NOMO-1 (cell line): ENCODE data around the gene HBA2.
"Not testable (repeated sequence)": the region's sequence is repeated elsewhere in the genome, so short reads cannot be mapped to it uniquely, and the experiment has no call there.

Experiments
- DNase-seq, 2 experiments: peaks; one replicate each; lab custom pipeline; 2025; ENCODE audit not compliant: unreplicated experiment in 2 of 2; lab: John Stamatoyannopoulos, UW

Gene HBA2

GRCh38 chr16:172374-172941, at the start of gene HBA2:
HBA2 (plus strand) TSS chr16:172876; CDS start chr16:172913, 37 bp downstream.
- DNase-seq, result not testable (repeated sequence)

- DNase-seq, result not testable (repeated sequence)
These were observed 48.9 kb upstream of the HBA2 start for GRCh38 chr16:123558-124350.

- no peak for DNase-seq
These were observed 47.7 kb upstream of the HBA2 start for GRCh38 chr16:125011-125410.

DNA sequence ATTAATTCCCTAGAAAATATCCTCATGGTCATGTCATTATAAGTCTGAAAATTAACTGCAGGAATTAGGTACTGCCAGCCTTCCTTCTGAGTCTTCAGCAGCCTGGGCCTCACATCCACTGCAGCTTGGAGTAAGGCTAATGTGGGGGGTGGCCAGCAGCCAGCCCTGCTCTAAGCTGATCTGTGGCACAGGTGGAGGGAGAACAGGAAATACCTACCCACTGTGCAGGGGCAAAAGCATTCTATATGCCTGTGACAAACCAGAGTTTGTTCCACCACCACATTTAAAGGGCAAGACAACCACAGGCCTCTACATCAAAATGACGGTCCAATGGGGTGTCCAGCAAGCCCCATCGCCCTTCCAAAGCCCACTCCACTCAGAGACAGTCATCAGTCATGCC, 43.6 kb upstream of the HBA2 start:
- no peak for DNase-seq

GRCh38 chr16:130533-131173, 42.0 kb upstream of the HBA2 start:
- no peak for DNase-seq

GRCh38 chr16:132120-132519, 40.6 kb upstream of the HBA2 start:
- DNase-seq, result no peak

GRCh38 chr16:133716-134115, 39.0 kb upstream of the HBA2 start:
- no peak for DNase-seq

- DNase-seq, result no peak
These were observed 34.6 kb upstream of the HBA2 start for GRCh38 chr16:138049-138417.

GRCh38 chr16:140175-140857, 32.4 kb upstream of the HBA2 start:
- no peak for DNase-seq

DNA sequence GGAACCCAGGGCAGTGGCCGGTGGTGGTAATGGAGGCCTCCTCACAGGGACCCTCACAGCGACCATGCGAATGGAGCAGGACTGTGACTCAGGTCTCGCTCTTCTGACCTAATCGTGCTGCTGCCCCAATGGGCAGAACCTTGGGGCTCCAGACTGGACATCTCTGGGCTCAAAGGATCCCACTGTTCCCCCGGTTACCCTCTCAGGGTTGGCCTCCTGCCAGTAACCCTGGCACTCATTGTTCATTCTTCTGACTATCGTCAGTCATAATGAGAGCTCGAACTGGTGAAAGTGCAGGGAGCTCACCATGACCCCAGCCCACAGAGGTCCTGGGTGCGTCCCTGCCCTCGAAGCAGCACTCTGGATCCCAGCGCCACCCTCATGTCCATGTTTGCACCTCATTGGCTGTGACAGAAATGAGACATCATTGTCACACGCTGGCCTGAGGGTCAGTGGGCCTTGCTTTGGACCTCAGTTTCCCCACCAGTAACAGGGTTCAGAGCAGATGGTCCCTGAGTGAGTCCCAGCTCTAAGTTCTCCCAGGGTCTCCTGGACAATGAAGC, 30.2 kb upstream of the HBA2 start:
- DNase-seq, result no peak

GRCh38 chr16:143047-143446, 29.6 kb upstream of the HBA2 start:
- DNase-seq, result no peak

GRCh38 chr16:143456-143855, 29.2 kb upstream of the HBA2 start:
- no peak for DNase-seq

DNA sequence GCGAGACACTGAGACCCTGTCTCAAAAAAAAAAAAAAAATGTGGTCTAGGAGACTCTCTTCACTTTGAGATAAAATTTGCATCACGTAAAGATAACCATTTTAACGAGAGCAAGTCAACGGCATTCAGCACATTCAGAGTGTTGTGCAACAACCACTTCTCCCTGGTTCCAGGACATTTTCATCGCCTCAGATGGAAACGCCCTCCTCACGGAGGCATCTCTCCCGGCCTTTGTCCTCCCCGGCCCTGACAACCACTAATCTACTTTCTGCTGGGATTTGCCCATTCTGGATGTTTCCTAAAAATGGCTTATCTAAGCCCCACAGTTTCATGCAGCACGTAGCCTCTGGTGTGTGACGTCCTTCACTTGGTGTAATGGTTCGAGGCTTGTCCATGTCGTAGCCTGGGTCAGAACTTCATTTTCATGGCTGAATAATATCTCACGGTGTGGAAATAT, 27.9 kb upstream of the HBA2 start:
- DNase-seq, result no peak

GRCh38 chr16:146646-147045, 26.0 kb upstream of the HBA2 start:
- DNase-seq, result no peak

GRCh38 chr16:149024-149660, 23.5 kb upstream of the HBA2 start:
- DNase-seq, result no peak

DNA sequence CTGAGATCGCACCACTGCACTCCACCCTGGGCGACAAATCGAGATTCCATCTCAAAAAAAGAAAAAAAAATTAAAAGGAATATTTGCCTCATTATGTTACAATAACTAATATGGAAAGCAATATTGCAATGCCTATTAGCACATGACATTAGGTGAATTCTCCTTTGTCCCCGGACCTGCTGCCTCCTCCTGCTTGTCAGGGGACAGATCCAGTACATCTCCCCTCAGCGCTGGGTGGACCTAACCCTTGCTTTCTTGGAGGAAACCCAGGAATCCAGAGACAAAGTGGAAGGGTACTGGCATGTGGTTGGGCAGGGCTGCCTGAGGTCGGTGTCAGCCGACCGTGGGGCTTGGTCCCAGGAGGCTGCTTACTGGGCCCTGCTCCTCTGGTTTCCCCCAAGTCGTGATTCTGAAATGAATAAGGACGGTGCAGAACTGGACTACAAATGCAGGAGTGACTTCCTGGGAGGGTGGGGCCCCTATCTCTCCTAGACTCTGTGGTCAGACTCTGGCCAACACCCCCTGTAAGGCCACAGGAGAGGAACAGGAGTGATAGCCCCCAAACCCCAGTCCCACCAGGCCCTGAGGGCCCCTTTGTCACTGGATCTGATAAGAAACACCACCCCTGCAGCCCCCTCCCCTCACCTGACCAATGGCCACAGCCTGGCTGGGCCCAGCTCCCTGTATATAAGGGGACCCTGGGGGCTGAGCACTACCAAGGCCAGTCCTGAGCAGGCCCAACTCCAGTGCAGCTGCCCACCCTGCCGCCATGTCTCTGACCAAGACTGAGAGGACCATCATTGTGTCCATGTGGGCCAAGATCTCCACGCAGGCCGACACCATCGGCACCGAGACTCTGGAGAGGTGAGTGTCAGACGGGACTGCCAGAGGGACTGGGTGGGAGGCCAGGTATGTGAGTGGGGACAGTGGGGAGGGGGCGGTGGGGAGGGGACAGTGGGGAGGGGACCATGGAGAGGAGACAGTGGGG, 20.2 kb upstream of the HBA2 start, which contains the start of gene HBZ:
Gene HBZ (plus strand): TSS at position 504 of the 988 bp plus-strand sequence. CDS start 266 bp downstream, at position 770.
- DNase-seq, result no peak

DNA sequence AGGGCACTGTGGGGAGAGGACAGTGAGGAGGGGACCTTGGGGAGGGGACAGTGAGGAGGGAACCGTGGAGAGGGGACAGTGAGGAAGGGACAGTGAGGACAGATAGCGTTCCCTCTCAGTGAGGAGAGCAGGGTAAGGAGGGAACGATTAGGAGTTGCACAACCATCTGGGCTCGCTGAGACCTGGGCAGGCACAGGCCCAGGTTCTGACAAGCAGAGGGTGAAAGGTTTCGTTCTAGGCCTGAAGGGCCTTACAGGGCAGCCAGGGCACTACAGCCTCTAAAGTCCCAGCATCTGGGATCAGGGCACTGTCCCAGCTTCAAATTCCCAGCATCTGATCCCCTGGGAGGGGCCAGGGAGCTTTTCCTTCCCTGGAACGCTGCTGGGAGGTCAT, 19.6 kb upstream of the HBA2 start:
- DNase-seq, result not testable (repeated sequence)

DNA sequence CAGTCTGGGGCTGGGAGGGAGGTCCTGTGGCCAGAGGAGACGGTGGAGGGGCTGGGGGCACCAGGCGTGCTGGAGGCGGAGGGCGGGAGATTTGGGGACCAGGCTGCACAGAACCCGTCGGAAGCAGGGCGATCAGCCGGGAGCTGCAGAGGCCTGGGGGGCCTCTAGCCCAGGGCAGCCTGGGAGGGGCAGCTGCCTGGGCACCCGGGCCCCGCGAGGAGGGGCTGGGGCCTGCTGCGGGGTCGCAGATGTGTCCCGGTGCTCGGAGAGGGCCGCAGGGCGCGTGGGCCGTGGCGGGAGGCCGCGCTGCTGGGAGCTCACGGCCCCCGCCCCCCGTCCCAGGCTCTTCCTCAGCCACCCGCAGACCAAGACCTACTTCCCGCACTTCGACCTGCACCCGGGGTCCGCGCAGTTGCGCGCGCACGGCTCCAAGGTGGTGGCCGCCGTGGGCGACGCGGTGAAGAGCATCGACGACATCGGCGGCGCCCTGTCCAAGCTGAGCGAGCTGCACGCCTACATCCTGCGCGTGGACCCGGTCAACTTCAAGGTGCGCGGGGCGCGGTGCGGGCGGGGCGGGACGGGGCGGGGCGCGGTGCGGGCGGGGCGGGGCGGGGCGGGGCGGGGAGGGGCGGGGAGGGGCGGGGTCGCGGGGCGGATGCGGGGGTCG, 19.0 kb upstream of the HBA2 start:
- DNase-seq, result not testable (repeated sequence)
